Measurements from ENCODE around the gene ST6GAL1.

- TF ChIP-seq, protein P1, sequence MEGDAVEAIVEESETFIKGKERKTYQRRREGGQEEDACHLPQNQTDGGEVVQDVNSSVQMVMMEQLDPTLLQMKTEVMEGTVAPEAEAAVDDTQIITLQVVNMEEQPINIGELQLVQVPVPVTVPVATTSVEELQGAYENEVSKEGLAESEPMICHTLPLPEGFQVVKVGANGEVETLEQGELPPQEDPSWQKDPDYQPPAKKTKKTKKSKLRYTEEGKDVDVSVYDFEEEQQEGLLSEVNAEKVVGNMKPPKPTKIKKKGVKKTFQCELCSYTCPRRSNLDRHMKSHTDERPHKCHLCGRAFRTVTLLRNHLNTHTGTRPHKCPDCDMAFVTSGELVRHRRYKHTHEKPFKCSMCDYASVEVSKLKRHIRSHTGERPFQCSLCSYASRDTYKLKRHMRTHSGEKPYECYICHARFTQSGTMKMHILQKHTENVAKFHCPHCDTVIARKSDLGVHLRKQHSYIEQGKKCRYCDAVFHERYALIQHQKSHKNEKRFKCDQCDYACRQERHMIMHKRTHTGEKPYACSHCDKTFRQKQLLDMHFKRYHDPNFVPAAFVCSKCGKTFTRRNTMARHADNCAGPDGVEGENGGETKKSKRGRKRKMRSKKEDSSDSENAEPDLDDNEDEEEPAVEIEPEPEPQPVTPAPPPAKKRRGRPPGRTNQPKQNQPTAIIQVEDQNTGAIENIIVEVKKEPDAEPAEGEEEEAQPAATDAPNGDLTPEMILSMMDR (IDR thresholded peaks at IDR 0.05; ENCODE audit: insufficient read depth, low read depth, low read length): no peak
- no peak for TF ChIP-seq EZH2 (IDR thresholded peaks at IDR 0.05; ENCODE audit: insufficient read depth, low read length)
Measured at GRCh38 chr3:186962445-186962844, 32.1 kb downstream of the ST6GAL1 start.

Data from astrocyte (in vitro differentiated cells and primary cell).